Upper lobe of left lung (tissue), 6 donors: ENCODE results near the gene E2F4. TPM values are rescaled to one million over a fixed set of nuclear protein-coding genes. Genes with fewer than 3 reads are reported as not detected.

Experiments
- ATAC-seq, 2 donors: fragments of 200-7000 bp; cut with Tn5 transposase; one replicate each; pipeline ENCODE4 v1.9.1; 2022; ENCODE audit warnings: mild to moderate bottlenecking in 2 of 2, moderate library complexity in 2 of 2; ENCODE audit not compliant: low FRiP score in 2 of 2
- DNase-seq, 2 donors: peaks; one replicate each; pipeline ENCODE4 v3.0.0-alpha.2; 2019 to 2020
- H3K27ac ChIP-seq, 4 donors: fragments of 200-600 bp; sonication (generic); one replicate each; pipeline ENCODE4 v1.5.1; 2016 to 2019
- H3K27me3 ChIP-seq, 4 donors: fragments of 200-600 bp; sonication (generic); one replicate each; pipeline ENCODE4 v1.5.1; 2017 to 2019
- H3K36me3 ChIP-seq, 4 donors: fragments of 200-600 bp; sonication (generic); one replicate each; pipeline ENCODE4 v1.5.1; 2016 to 2019
- H3K4me1 ChIP-seq, 4 donors: fragments of 200-600 bp; sonication (generic); one replicate each; pipeline ENCODE4 v1.5.1; 2018 to 2019
- H3K4me3 ChIP-seq, 4 donors: fragments of 200-600 bp; sonication (generic); one replicate each; pipeline ENCODE4 v1.5.1; 2017 to 2019; ENCODE audit warnings: mild to moderate bottlenecking in 2 of 4, moderate library complexity in 1 of 4
- H3K9me3 ChIP-seq, 4 donors: fragments of 200-600 bp; sonication (generic); one replicate each; pipeline ENCODE4 v1.5.1; 2018 to 2019
- CTCF ChIP-seq, 6 experiments: fragments of 450-650 bp in 4 of 6; fragments of 200-600 bp in 2 of 6; sonication (generic) in 2 of 6; IDR thresholded peaks; one replicate each; pipeline ENCODE4 v1.5.1; 2016 to 2019; ENCODE audit warnings: antibody characterized with exemption in 6 of 6
- EP300 ChIP-seq, 4 donors: sonication (generic); formaldehyde crosslinking; IDR thresholded peaks; one replicate each; pipeline ENCODE4 v1.5.1; 2017; ENCODE audit warnings: antibody characterized with exemption in 4 of 4, control low read depth in 2 of 4
- POLR2A ChIP-seq, 4 donors: fragments of 450-650 bp; IDR thresholded peaks; one replicate each; pipeline ENCODE4 v1.5.1; 2016 to 2017; ENCODE audit warnings: antibody characterized with exemption in 4 of 4, mild to moderate bottlenecking in 2 of 4
- POLR2AphosphoS5 ChIP-seq, 2 donors: sonication (generic); formaldehyde crosslinking; IDR thresholded peaks; one replicate each; pipeline ENCODE4 v1.5.1; 2017; ENCODE audit warnings: antibody characterized with exemption in 2 of 2
- WGBS, 2 donors: methylation state at CpG; one replicate each; pipeline ENCODE4 v1.1.5; 2017 to 2018; 5-methylcytosine and 5-hydroxymethylcytosine counted together
- total RNA-seq, 6 donors: library from RNA; depleted of rRNA in 4 of 6; stranded (reverse); fragments of >200 nt in 4 of 6; gene quantifications; one replicate each; pipeline versions ENCODE4 v1.1.0 to v1.2.1, GENCODE V29; 2016 to 2021
- donor health status: DM: no; HTN: no; CAD: no; lungs with moderate emphysema.
- donor health status: DM: no; HTN: yes; CAD: no; lungs with severe emphysema.

The E2F4 gene
- total RNA-seq, 6 donors from 2014 or later = 55.7 to 124 (median 85.4) TPM

- peak in 1 of 2 donors; percentile 79 for DNase-seq
- Histone ChIP-seq H3K27me3 (peaks cover 0 to 4% (median 0%) of the 10 kb centered on the region in 4 donors), H3K9me3 (no peaks in the 10 kb centered on the region), H3K27ac (no peak overlapping the region), H3K36me3 (no peaks in the 10 kb centered on the region), H3K4me1 (peaks cover 35 to 56% (median 39%) of the 10 kb centered on the region in 4 donors), H3K4me3 (peak overlapping the region in 1 of 4 donors; percentile 33)
- 47 to 69% methylated on average over 9 to 59 of the region's 61 CpGs for WGBS, 2 donors
- no peak for ATAC-seq
- TF ChIP-seq EP300 (IDR thresholded peaks at IDR 0.05) = no peak
These were observed 37.2 kb upstream of the E2F4 start for GRCh38 chr16:67154578-67155294.

GRCh38 chr16:67155295-67156142 is 36.4 kb upstream of the E2F4 start:
- H3K27me3 ChIP-seq = no peaks in the 10 kb centered on the region
- WGBS, 2 donors = 15 to 22% methylated on average over 47 to 69 of the region's 74 CpGs
- H3K4me1 ChIP-seq = peaks cover 32 to 55% (median 36%) of the 10 kb centered on the region in 4 donors
- H3K36me3 ChIP-seq = no peaks in the 10 kb centered on the region
- peak; percentile 79 to 98 for DNase-seq
- H3K27ac ChIP-seq = no peak overlapping the region
- peak; percentile 68 to 74 for ATAC-seq
- TF ChIP-seq CTCF (IDR thresholded peaks at IDR 0.05) (peak; percentile 98 to 100 (median 99)), POLR2AphosphoS5 (IDR thresholded peaks at IDR 0.05) (no peak), EP300 (IDR thresholded peaks at IDR 0.05) (no peak)
- peak overlapping the region in 1 of 4 donors; percentile 33 for H3K4me3 ChIP-seq
- no peaks in the 10 kb centered on the region for H3K9me3 ChIP-seq

- Histone ChIP-seq H3K9me3 (no peaks in the 10 kb centered on the region), H3K4me1 (peaks cover 28 to 53% (median 37%) of the 10 kb centered on the region in 4 donors), H3K27me3 (no peaks in the 10 kb centered on the region), H3K36me3 (no peaks in the 10 kb centered on the region), H3K4me3 (no peak overlapping the region), H3K27ac (no peak overlapping the region)
- DNase-seq = no peak
- TF ChIP-seq POLR2A (IDR thresholded peaks at IDR 0.05) = no peak
- no peak for TF ChIP-seq CTCF (IDR thresholded peaks at IDR 0.05)
- 68 to 79% methylated on average over 15 of the region's 15 CpGs for WGBS, 2 donors
- no peak for ATAC-seq
These were observed 35.7 kb upstream of the E2F4 start for GRCh38 chr16:67156143-67156844.

- Histone ChIP-seq H3K36me3 (no peaks in the 10 kb centered on the region), H3K4me3 (no peak overlapping the region), H3K27ac (no peak overlapping the region), H3K9me3 (no peaks in the 10 kb centered on the region), H3K27me3 (no peaks in the 10 kb centered on the region), H3K4me1 (peaks cover 36 to 59% (median 43%) of the 10 kb centered on the region in 4 donors)
- ATAC-seq = no peak
- no peak for TF ChIP-seq CTCF (IDR thresholded peaks at IDR 0.05)
- no peak for TF ChIP-seq EP300 (IDR thresholded peaks at IDR 0.05)
- no peak for TF ChIP-seq POLR2AphosphoS5 (IDR thresholded peaks at IDR 0.05)
- no peak for TF ChIP-seq POLR2A (IDR thresholded peaks at IDR 0.05)
- WGBS, 2 donors = 82 to 83% methylated on average over 6 to 7 of the region's 7 CpGs
- DNase-seq = no peak
These were observed 34.7 kb upstream of the E2F4 start for GRCh38 chr16:67157106-67157748.
